ENCODE measurements around the gene SLC45A2.
"Not testable (repeated sequence)": the region's sequence is repeated elsewhere in the genome, so short reads cannot be mapped to it uniquely, and the experiment has no call there.

The SLC45A2 gene

DNA sequence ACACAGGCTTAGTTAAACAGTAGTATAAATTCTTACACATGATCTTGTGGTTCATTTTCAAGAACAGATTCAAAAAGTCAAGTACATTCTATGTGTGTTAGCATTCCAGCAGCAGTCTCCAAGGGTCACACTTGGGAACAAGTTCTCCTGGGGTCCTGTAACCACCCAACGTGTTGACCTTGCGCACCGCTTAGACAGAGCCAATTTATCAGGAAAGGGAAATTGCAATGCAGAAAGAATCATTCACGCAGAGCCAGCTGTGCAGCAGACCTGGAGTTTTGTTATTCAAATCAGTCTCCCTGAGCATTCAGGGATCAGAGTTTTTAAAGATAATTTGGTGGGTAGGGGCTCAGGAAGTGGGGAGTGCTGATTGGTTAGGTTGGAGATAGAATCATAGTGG lies 56.8 kb downstream of the SLC45A2 start:
- no peak for DNase-seq (ENCODE audit: low read depth, low spot score)
- in situ Hi-C loops (cut with HindIII; ENCODE audit: low sequenced_read_pairs) = no loop called here
- TF ChIP-seq, protein P1, sequence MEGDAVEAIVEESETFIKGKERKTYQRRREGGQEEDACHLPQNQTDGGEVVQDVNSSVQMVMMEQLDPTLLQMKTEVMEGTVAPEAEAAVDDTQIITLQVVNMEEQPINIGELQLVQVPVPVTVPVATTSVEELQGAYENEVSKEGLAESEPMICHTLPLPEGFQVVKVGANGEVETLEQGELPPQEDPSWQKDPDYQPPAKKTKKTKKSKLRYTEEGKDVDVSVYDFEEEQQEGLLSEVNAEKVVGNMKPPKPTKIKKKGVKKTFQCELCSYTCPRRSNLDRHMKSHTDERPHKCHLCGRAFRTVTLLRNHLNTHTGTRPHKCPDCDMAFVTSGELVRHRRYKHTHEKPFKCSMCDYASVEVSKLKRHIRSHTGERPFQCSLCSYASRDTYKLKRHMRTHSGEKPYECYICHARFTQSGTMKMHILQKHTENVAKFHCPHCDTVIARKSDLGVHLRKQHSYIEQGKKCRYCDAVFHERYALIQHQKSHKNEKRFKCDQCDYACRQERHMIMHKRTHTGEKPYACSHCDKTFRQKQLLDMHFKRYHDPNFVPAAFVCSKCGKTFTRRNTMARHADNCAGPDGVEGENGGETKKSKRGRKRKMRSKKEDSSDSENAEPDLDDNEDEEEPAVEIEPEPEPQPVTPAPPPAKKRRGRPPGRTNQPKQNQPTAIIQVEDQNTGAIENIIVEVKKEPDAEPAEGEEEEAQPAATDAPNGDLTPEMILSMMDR (IDR thresholded peaks at IDR 0.05; ENCODE audit: low read depth, low read length) = no peak
- H3K4me3 ChIP-seq (ENCODE audit: low read depth, low read length) = no peak overlapping the region

- in situ Hi-C loops (cut with HindIII; ENCODE audit: low sequenced_read_pairs) = no loop called here
- DNase-seq (ENCODE audit: low read depth, low spot score) = no peak
- H3K4me3 ChIP-seq (ENCODE audit: low read depth, low read length) = no peak overlapping the region
- TF ChIP-seq, protein P1 (IDR thresholded peaks at IDR 0.05; ENCODE audit: low read depth, low read length) = no peak
Observed at GRCh38 chr5:33925278-33925677, 59.2 kb downstream of the SLC45A2 start.

DNA sequence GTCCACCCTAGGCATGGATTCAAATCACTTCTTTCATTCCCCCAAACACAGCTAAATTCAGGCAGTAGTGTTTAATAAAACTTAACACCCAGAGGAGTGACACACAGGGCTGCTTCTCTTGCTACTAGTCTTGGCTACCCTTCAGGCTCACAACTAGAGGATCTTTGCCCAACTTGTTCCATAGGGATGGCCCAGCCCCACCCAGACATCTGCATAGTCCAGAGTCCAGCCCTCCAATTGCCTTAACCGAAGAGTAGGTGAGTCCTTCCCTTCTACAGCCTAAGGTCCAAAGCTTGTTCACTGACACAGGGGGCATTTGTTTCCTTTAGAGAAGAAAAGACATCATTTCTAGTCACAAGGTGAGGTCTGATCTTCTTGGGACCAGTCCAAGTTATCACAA lies 63.5 kb downstream of the SLC45A2 start:
- H3K4me3 ChIP-seq (ENCODE audit: low read depth, low read length) = no peak overlapping the region
- in situ Hi-C loops (cut with HindIII; ENCODE audit: low sequenced_read_pairs) = no loop called here
- TF ChIP-seq, protein P1 (IDR thresholded peaks at IDR 0.05; ENCODE audit: low read depth, low read length) = no peak
- DNase-seq (ENCODE audit: low read depth, low spot score) = no peak

DNA sequence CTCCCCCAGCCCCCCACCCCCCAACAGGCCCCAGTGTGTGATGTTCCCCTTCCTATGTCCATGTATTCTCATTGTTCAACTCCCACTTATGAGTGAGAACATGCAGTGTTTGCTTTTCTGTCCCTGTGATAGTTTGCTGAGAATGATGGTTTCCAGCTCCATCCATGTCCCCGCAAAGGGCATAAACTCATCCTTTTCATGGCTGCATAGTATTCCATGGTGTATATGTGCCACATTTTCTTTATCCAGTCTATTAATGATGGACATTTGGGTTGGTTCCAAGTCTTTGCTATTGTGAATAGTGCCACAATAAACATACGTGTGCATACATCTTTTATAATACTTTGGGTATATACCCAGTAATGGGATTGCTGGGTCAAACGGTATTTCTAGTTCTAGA lies 69.6 kb downstream of the SLC45A2 start:
- in situ Hi-C loops (cut with HindIII; ENCODE audit: low sequenced_read_pairs); H3K4me3 ChIP-seq (ENCODE audit: low read depth, low read length); DNase-seq (ENCODE audit: low read depth, low spot score): not testable (repeated sequence)

DNA sequence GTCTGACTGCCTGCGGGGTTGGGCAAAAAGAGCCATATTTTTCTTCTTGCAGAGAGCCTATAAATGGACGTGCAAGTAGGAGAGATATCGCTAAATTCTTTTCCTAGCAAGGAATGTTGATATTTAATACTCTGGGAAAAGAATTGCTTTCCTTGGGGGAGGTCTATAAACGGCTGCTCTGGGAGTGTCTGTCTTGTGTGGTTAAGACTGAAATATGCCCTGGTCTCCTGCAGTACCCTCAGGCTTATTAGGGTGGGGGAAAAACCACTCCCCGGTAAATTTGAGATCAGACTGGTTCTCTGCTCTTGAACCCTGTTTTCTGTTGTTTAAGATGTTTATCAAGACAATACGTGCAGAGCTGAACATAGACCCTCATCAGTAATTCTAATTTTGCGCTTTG lies 78.2 kb downstream of the SLC45A2 start:
- DNase-seq (ENCODE audit: low read depth, low spot score); in situ Hi-C loops (cut with HindIII; ENCODE audit: low sequenced_read_pairs); H3K4me3 ChIP-seq (ENCODE audit: low read depth, low read length): not testable (repeated sequence)

DNA sequence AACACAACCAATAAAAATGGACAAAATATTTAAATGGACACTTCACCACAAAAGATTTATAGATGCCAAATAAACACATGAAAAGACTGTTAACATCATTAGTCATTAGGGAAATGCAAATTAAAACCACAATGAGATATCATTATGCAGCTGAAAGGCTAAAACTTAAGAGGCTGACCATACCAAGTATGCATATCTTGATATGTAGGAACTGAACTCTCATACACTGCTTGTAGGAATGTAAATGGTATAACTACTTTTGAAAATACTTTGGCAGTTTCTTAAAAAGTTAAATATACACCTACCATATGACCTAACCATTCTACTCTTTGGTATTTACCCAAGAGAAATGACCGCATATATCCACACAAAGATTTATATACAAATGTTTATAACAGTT lies 79.1 kb downstream of the SLC45A2 start:
- TF ChIP-seq, protein P1 (IDR thresholded peaks at IDR 0.05; ENCODE audit: low read depth, low read length) = no peak
- H3K4me3 ChIP-seq (ENCODE audit: low read depth, low read length) = no peak overlapping the region
- in situ Hi-C loops (cut with HindIII; ENCODE audit: low sequenced_read_pairs) = no loop called here
- no peak for DNase-seq (ENCODE audit: low read depth, low spot score)

- DNase-seq (ENCODE audit: low read depth, low spot score) = no peak
- no peak overlapping the region for H3K4me3 ChIP-seq (ENCODE audit: low read depth, low read length)
- TF ChIP-seq, protein P1 (IDR thresholded peaks at IDR 0.05; ENCODE audit: low read depth, low read length) = no peak
- in situ Hi-C loops (cut with HindIII; ENCODE audit: low sequenced_read_pairs) = no loop called here
Observed at GRCh38 chr5:33903118-33903517, 81.4 kb downstream of the SLC45A2 start.

GRCh38 chr5:33901156-33901555 lies 83.3 kb downstream of the SLC45A2 start:
- no peak for DNase-seq (ENCODE audit: low read depth, low spot score)
- in situ Hi-C loops (cut with HindIII; ENCODE audit: low sequenced_read_pairs) = no loop called here
- TF ChIP-seq, protein P1 (IDR thresholded peaks at IDR 0.05; ENCODE audit: low read depth, low read length) = no peak

More at GRCh38 chr5:33901156-33901555, 83.3 kb downstream of the SLC45A2 start:
- no peak overlapping the region for H3K4me3 ChIP-seq (ENCODE audit: low read depth, low read length)
